Neural progenitor cell (in vitro differentiated cells): ENCODE measurements around the gene NMNAT1.

Experiments used
- CTCF ChIP-seq: fragments of 200-600 bp; sonication (generic); IDR thresholded peaks from 2 replicates; pipeline ENCODE4 v1.5.1; 2017; ENCODE audit warnings: antibody characterized with exemption, mild to moderate bottlenecking
- EZH2 ChIP-seq: fragments of 200-600 bp; sonication (generic); IDR thresholded peaks from 2 replicates; pipeline ENCODE4 v1.6.1; 2017; ENCODE audit warnings: antibody characterized with exemption, mild to moderate bottlenecking, moderate library complexity
- EZH2phosphoT487 ChIP-seq: fragments of 200-600 bp; sonication (generic); IDR thresholded peaks from 2 replicates; pipeline ENCODE4 v1.6.1; 2017; ENCODE audit warnings: antibody characterized with exemption

DNA sequence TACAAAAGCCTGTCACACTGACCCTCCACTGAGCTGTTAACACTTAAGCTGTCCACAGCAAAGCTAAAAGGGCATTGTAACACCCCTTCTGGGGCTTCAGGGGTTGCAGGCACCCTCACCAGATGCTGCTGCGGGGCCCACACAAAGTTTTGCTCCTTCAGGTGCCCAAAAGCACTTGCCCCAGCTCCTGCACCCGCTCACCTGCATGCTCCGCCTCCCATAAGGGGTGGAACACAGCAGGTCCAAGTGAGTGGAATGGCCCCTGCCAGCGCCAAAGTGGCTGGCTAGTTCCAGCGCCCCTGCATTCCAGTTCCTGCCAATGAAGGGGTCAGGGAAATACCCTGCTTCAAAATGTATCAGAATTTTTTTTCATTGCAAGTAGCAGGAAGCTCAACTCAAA, 46.5 kb downstream of the NMNAT1 start:
- no peak for TF ChIP-seq CTCF
- TF ChIP-seq EZH2 = no peak
- TF ChIP-seq EZH2phosphoT487 = no peak
